Skin of body (tissue), 2 donors: ENCODE data around the gene RNU6-1. TPM values are rescaled to one million over a fixed set of nuclear protein-coding genes. Genes with fewer than 3 reads are reported as not detected.
A peak's percentile ranks its signal among the peaks of the same experiment; 100 is the strongest.

Experiments
- DNase-seq: peaks from one replicate; lab custom pipeline; 2025; lab: John Stamatoyannopoulos, UW
- total RNA-seq: library from RNA; depleted of rRNA; stranded (reverse); fragments of >200 nt; gene quantifications from one replicate; pipeline ENCODE4 v1.2.3, GENCODE V29; 2014

Gene RNU6-1
- total RNA-seq, result not detected

GRCh38 chr15:67839929-67840748, at the start of gene RNU6-1:
RNU6-1 (minus strand) TSS chr15:67840045.
- DNase-seq, result peak; percentile 90

GRCh38 chr15:67887776-67888175, 47.9 kb upstream of the RNU6-1 start:
- no peak for DNase-seq

GRCh38 chr15:67885861-67886260, 46.0 kb upstream of the RNU6-1 start:
- DNase-seq, result no peak

- DNase-seq, result no peak
These were observed 45.3 kb upstream of the RNU6-1 start for GRCh38 chr15:67885175-67885523.

GRCh38 chr15:67884514-67885174, 44.8 kb upstream of the RNU6-1 start:
- DNase-seq, result peak; percentile 77

GRCh38 chr15:67884009-67884408, 44.2 kb upstream of the RNU6-1 start:
- no peak for DNase-seq

- no peak for DNase-seq
These were observed 43.5 kb upstream of the RNU6-1 start for GRCh38 chr15:67883234-67883773.

GRCh38 chr15:67882487-67883233, 42.8 kb upstream of the RNU6-1 start:
- no peak for DNase-seq

GRCh38 chr15:67880651-67881182, 40.9 kb upstream of the RNU6-1 start:
- DNase-seq, result no peak

- DNase-seq, result no peak
These were observed 39.7 kb upstream of the RNU6-1 start for GRCh38 chr15:67879440-67880129.

GRCh38 chr15:67878712-67879206, 38.9 kb upstream of the RNU6-1 start:
- no peak for DNase-seq

GRCh38 chr15:67873777-67874176, 33.9 kb upstream of the RNU6-1 start:
- no peak for DNase-seq

GRCh38 chr15:67870868-67871408, 31.1 kb upstream of the RNU6-1 start:
- DNase-seq, result no peak

- no peak for DNase-seq
These were observed 29.9 kb upstream of the RNU6-1 start for GRCh38 chr15:67869701-67870100.

GRCh38 chr15:67865766-67866165, 25.9 kb upstream of the RNU6-1 start:
- no peak for DNase-seq

GRCh38 chr15:67865331-67865730, 25.5 kb upstream of the RNU6-1 start:
- DNase-seq, result peak; percentile 20

- peak; percentile 68 for DNase-seq
These were observed 23.7 kb upstream of the RNU6-1 start for GRCh38 chr15:67863442-67863987.

- DNase-seq, result no peak
These were observed 23.1 kb upstream of the RNU6-1 start for GRCh38 chr15:67862750-67863441.

- DNase-seq, result no peak
These were observed 22.1 kb upstream of the RNU6-1 start for GRCh38 chr15:67861983-67862382.
